Astrocyte (in vitro differentiated cells and primary cell): ENCODE results near the gene ATIC. TPM values are rescaled to one million over a fixed set of nuclear protein-coding genes. Genes with fewer than 3 reads are reported as not detected.

Source experiments
- DNase-seq: peaks from one replicate; pipeline ENCODE4 v3.0.0-alpha.2; 2010; ENCODE audit warnings: low read depth
- FAIRE-seq: peaks from 2 replicates; lab custom pipeline; 2011; peaks lifted over from hg19 to GRCh38; lab: Jason Lieb, UNC
- H2AFZ ChIP-seq: 2 replicates; pipeline ENCODE4 v1.6.0; 2012; ENCODE audit warnings: low read depth, low read length, inconsistent platforms
- H3K27ac ChIP-seq: 2 replicates; pipeline ENCODE4 v1.5.1; 2011; ENCODE audit warnings: low read depth, low read length, inconsistent platforms
- H3K27me3 ChIP-seq: 2 replicates; pipeline ENCODE4 v1.6.0; 2011; ENCODE audit warnings: low read length, inconsistent platforms; ENCODE audit not compliant: insufficient read depth
- H3K36me3 ChIP-seq: 2 replicates; pipeline ENCODE4 v1.5.1; 2011; ENCODE audit warnings: low read length, inconsistent platforms; ENCODE audit not compliant: insufficient read depth
- H3K4me1 ChIP-seq: 2 replicates; pipeline ENCODE4 v1.5.1; 2011; ENCODE audit warnings: low read length, inconsistent platforms; ENCODE audit not compliant: insufficient read depth
- H3K4me2 ChIP-seq: 2 replicates; pipeline ENCODE4 v1.6.0; 2012; ENCODE audit warnings: low read length, inconsistent platforms
- H3K4me3 ChIP-seq: 2 replicates; pipeline ENCODE4 v1.5.1; 2011; ENCODE audit warnings: low read depth, mild to moderate bottlenecking, low read length, inconsistent platforms; ENCODE audit not compliant: insufficient read depth
- H3K79me2 ChIP-seq: 2 replicates; pipeline ENCODE4 v1.6.0; 2012; ENCODE audit warnings: mild to moderate bottlenecking, low read length, inconsistent platforms; ENCODE audit not compliant: insufficient read depth
- H3K9ac ChIP-seq: 2 replicates; pipeline ENCODE4 v1.6.0; 2012; ENCODE audit warnings: mild to moderate bottlenecking, low read length, inconsistent platforms
- H3K9me3 ChIP-seq: 2 replicates; pipeline ENCODE4 v1.5.1; 2012; ENCODE audit warnings: low read depth, mild to moderate bottlenecking, low read length, inconsistent platforms; ENCODE audit not compliant: insufficient read depth
- H4K20me1 ChIP-seq: 2 replicates; pipeline ENCODE4 v1.6.0; 2012; ENCODE audit warnings: low read length, inconsistent platforms; ENCODE audit not compliant: insufficient read depth
- H3K27ac Mint-ChIP-seq: one replicate; pipeline ENCODE4 v1.8.0; 2021; ENCODE audit warnings: mild to moderate bottlenecking, mixed read lengths; ENCODE audit not compliant: unreplicated experiment
- H3K27me3 Mint-ChIP-seq: one replicate; pipeline ENCODE4 v1.8.0; 2021; ENCODE audit warnings: low read depth, mixed read lengths; ENCODE audit not compliant: unreplicated experiment
- H3K36me3 Mint-ChIP-seq: one replicate; pipeline ENCODE4 v1.8.0; 2021; ENCODE audit warnings: low read depth, mixed read lengths; ENCODE audit not compliant: unreplicated experiment
- H3K4me1 Mint-ChIP-seq: one replicate; pipeline ENCODE4 v1.8.0; 2021; ENCODE audit warnings: low read depth, mixed read lengths; ENCODE audit not compliant: unreplicated experiment
- H3K4me3 Mint-ChIP-seq: one replicate; pipeline ENCODE4 v1.8.0; 2021; ENCODE audit warnings: mild to moderate bottlenecking, moderate library complexity, mixed read lengths; ENCODE audit not compliant: unreplicated experiment
- H3K9me3 Mint-ChIP-seq: one replicate; pipeline ENCODE4 v1.8.0; 2021; ENCODE audit warnings: mild to moderate bottlenecking, mixed read lengths; ENCODE audit not compliant: unreplicated experiment
- CTCF ChIP-seq: IDR thresholded peaks from 2 replicates; pipeline ENCODE4 v1.5.1; 2011; ENCODE audit warnings: low read depth, mild to moderate bottlenecking, inconsistent platforms, low read length, moderate library complexity; ENCODE audit not compliant: insufficient read depth
- EZH2 ChIP-seq: IDR thresholded peaks from 2 replicates; pipeline ENCODE4 v1.6.1; 2012; ENCODE audit warnings: mild to moderate bottlenecking, low read length, inconsistent platforms; ENCODE audit not compliant: insufficient read depth
- total RNA-seq: library from RNA; stranded (reverse); gene quantifications from 2 replicates; pipeline ENCODE4 v1.2.1, GENCODE V29; 2021

The ATIC gene
- total RNA-seq, 1 donor from 2014 or later = 61.1 TPM

GRCh38 chr2:215358312-215358845, 46.5 kb downstream of the ATIC start:
- Histone ChIP-seq H3K79me2 (no peaks in the 10 kb centered on the region), H3K4me1 (no peaks in the 10 kb centered on the region), H3K4me3 (no peak overlapping the region), H3K4me2 (no peak overlapping the region), H3K36me3 (peaks cover 45% of the 10 kb centered on the region), H3K9me3 (no peaks in the 10 kb centered on the region), H2AFZ (no peak overlapping the region), H3K27me3 (no peaks in the 10 kb centered on the region), H3K27ac (no peak overlapping the region), H3K9ac (no peak overlapping the region), H4K20me1 (peaks cover 65% of the 10 kb centered on the region)
- Mint-ChIP-seq H3K4me3 (peak overlapping the region; percentile 1), H3K27me3 (no peaks in the 10 kb centered on the region), H3K36me3 (peaks cover 12% of the 10 kb centered on the region), H3K9me3 (no peaks in the 10 kb centered on the region), H3K27ac (peak overlapping the region; percentile 82), H3K4me1 (peaks cover 9% of the 10 kb centered on the region)
- FAIRE-seq (no peak), DNase-seq (no peak)
- TF ChIP-seq EZH2 (no peak), CTCF (no peak)

- H3K9me3 ChIP-seq = no peaks in the 10 kb centered on the region
- H2AFZ ChIP-seq = no peak overlapping the region
- H3K4me1 Mint-ChIP-seq = peaks cover 14% of the 10 kb centered on the region
- H3K9me3 Mint-ChIP-seq = no peaks in the 10 kb centered on the region
- no peak for TF ChIP-seq EZH2
- TF ChIP-seq CTCF = no peak
- H3K79me2 ChIP-seq = no peaks in the 10 kb centered on the region
- peak overlapping the region; percentile 82 for H3K27ac Mint-ChIP-seq
- H3K27me3 Mint-ChIP-seq = no peaks in the 10 kb centered on the region
- FAIRE-seq (peak; percentile 26), DNase-seq (no peak)
- no peak overlapping the region for H3K4me2 ChIP-seq
- H3K9ac ChIP-seq = no peak overlapping the region
- peaks cover 71% of the 10 kb centered on the region for H4K20me1 ChIP-seq
- H3K36me3 ChIP-seq = peaks cover 51% of the 10 kb centered on the region
- H3K4me3 ChIP-seq = no peak overlapping the region
- H3K4me1 ChIP-seq = no peaks in the 10 kb centered on the region
- H3K4me3 Mint-ChIP-seq = no peak overlapping the region
- H3K27ac ChIP-seq = no peak overlapping the region
- no peaks in the 10 kb centered on the region for H3K27me3 ChIP-seq
- peaks cover 19% of the 10 kb centered on the region for H3K36me3 Mint-ChIP-seq
Measured at GRCh38 chr2:215358891-215359575, 47.2 kb downstream of the ATIC start.

GRCh38 chr2:215359576-215359922, 47.7 kb downstream of the ATIC start:
- no peak for FAIRE-seq

More at GRCh38 chr2:215359576-215359922, 47.7 kb downstream of the ATIC start:
- Histone ChIP-seq H3K27ac (no peak overlapping the region), H3K27me3 (no peaks in the 10 kb centered on the region), H3K4me1 (no peaks in the 10 kb centered on the region), H3K4me3 (no peak overlapping the region), H3K4me2 (no peak overlapping the region), H4K20me1 (peaks cover 77% of the 10 kb centered on the region), H2AFZ (no peak overlapping the region), H3K36me3 (peaks cover 56% of the 10 kb centered on the region), H3K9ac (no peak overlapping the region), H3K9me3 (no peaks in the 10 kb centered on the region), H3K79me2 (no peaks in the 10 kb centered on the region)
- Mint-ChIP-seq H3K4me1 (peaks cover 18% of the 10 kb centered on the region), H3K9me3 (no peaks in the 10 kb centered on the region), H3K27ac (peak overlapping the region; percentile 82), H3K36me3 (peaks cover 22% of the 10 kb centered on the region), H3K27me3 (no peaks in the 10 kb centered on the region), H3K4me3 (peak overlapping the region; percentile 18)
- TF ChIP-seq EZH2 = no peak
- no peak for TF ChIP-seq CTCF
- DNase-seq = no peak
